Myocyte (in vitro differentiated cells): ENCODE results near the gene GRID1. TPM values are rescaled to one million over a fixed set of nuclear protein-coding genes. Genes with fewer than 3 reads are reported as not detected.

Experiments used
- DNase-seq: peaks from one replicate; pipeline ENCODE4 v3.0.0-alpha.2; 2012; ENCODE audit warnings: low read depth
- total RNA-seq: library from RNA; depleted of rRNA; stranded (reverse); fragments of >200 nt; gene quantifications from 2 replicates; pipeline ENCODE4 v1.2.3, GENCODE V29; 2014

GRID1 gene
- total RNA-seq, 1 donor from 2014 or later = not detected

DNA sequence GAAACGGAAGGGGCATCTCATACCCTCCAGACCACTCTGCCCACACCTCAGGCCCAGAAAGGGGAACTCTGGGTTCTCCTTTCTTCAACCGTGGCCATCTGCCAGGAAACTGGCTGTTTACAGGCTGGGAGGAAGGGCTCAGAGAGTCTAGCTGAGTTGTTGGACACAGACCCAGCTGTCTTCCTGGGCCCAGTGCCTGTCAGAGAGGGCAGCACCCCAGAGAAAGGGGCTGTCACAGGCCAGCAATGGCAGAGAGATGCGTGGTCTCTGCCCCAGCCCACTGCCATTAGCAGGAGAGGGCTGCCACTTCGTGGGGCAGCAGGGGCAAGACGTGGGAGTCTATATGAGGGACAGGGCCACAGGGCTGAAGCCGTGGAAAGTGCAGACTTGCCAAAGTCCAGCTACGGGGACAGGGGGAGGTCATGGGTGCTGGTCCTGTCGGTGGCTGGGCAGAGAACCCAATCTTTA is 11.0 kb downstream of the GRID1 start:
- DNase-seq = no peak

DNA sequence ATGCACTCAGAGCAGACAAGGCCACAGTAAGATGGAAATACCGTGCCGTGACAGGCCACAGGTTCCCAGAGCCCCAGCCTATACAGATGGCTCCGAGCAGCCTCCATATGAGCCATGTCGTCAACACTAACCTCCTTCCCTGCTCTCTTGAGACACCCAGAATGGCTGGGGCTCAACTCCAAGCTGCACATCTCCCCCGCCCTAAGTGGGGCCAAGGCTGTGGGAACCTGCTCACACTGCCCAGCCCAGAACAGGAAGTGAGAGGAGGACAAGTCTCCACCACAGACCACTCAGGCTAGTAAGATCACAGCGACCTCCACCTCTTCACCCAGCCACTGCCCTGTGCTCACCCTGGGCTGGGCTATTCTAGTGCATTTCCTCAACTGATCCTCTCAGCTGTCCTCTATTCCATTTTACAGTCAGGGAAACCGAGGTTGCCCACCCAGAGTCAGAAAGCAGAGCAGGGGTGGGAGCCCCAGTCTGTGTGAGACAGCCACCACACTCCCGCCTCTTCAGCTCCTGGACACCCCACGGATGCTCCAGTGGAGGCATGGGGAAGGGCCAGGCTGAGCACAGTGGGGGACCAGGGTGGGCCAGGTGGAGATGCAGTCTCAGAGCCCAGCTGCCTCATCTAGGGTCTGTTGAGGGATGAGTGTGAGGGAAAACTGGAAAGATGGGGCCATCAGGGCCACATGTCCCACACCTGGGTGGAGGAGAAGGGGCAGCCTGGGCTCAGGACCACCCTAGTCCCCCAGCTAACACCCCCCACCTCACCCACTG is 11.6 kb downstream of the GRID1 start:
- DNase-seq = no peak

DNA sequence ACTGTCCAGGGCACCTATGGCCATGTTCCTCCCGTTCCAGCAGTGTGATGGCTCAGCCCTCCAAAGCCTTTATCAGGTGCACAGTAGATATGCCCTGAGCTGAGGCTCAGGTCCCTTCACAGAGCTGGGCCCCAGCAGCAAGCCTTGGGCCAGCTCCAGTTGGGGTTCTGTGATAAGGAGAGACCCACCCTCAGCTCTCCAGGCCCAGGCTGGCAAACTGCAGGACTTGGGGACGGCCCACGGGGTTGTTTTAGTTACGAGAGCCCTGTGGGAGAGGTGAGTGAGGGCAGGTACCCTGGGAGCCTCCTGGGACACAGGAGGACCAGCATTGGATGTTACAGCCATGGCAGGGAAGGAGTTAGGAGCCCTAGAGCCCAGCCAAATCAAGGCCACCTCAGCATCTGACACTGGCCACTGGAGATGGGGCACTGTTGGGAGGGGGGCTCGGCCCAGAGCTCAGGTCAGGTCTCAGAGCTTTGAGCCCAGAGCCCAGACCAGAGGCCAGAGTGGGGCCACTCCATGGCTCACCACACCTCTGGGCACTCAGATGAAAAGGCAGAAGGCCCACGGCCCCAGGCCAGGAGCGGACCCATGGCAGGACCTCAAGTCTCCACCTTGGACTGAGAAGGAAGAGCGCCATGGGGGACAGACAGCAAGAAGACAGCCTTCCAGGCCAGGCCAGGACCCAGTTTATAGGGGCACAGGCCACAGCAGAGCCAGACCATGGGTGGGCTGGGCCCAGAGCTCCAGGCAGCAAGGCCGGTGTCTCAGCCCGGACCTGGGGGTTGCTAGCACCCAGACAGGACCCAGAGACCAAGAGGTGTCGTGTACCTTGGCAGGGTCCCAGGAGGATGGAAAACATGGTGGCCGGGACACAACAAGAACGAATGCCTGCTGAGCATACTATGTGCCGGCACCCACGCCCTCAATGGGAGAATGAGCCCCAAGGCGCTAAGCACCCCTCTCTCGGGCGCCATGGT is 12.8 kb downstream of the GRID1 start:
- no peak for DNase-seq

DNA sequence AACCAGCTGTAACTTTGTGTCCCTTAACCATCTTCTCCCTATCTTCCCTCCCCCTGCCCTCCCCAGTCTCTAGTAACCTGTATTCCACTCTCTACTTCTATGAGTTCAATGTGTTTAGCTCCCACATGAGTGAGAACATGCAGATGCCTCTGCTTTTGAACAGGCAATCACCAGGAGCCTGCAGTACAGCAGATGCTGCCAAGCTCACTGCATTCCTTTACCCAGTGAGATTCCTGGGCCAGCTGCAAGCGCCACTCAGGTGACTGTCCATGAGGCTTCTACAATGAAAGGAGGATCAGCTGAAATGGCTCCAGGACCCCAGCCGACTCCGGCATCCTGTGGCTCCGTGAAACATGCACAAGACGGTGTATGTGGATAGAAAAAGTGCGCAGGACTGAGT is 15.7 kb downstream of the GRID1 start:
- no peak for DNase-seq

DNA sequence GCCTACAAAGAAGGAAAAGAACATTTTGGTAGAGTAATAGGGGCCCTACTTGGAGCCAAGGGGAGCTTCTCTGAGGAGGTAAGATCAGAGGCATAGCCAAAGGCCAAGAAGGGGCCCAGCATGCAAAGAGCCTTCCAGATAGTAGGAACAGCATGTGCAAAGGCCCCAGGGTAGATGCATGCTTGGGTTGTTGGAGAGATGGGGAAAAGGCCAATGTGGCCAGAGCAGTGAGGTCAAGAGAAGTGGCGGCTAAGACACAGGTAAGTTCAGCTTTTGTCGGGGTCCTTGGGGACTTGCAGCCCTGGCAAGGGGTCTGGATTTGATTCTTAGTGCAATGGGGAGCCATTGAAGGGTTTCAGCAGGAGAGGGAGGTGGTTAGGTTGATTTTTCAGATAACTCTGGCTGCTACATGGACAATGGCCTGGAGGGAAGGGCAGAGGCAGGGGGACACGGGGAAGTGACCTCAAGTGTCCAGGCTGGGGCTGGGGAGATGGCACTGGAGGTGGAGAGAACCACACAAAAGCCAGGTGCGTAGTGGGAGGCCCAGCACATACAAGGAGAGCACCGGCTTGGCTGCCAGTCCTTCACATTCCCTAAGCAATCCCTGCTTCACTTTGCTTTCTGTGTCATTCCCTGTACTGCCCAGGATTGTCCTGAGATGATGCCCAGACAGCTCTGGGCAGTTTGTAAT is 16.5 kb downstream of the GRID1 start:
- no peak for DNase-seq

DNA sequence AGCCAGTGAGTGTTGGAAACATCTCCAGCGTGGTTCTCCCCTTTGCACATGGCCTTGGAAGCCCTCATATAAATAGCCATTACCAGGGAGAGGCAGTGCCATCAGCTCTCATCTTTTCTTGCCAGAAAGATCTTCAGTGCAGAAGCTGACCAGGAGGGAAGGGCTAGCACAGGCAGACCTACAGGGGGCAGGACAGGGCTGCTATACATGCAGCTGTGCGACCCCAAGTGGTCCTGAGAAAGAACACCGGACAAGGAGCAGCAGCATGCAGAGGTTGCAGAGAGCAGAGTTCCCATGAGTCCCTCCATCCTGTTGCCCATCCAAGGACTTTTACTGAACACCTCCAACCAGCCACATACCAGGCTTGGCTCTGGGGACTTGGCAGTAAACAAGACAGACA is 17.1 kb downstream of the GRID1 start:
- DNase-seq = no peak

DNA sequence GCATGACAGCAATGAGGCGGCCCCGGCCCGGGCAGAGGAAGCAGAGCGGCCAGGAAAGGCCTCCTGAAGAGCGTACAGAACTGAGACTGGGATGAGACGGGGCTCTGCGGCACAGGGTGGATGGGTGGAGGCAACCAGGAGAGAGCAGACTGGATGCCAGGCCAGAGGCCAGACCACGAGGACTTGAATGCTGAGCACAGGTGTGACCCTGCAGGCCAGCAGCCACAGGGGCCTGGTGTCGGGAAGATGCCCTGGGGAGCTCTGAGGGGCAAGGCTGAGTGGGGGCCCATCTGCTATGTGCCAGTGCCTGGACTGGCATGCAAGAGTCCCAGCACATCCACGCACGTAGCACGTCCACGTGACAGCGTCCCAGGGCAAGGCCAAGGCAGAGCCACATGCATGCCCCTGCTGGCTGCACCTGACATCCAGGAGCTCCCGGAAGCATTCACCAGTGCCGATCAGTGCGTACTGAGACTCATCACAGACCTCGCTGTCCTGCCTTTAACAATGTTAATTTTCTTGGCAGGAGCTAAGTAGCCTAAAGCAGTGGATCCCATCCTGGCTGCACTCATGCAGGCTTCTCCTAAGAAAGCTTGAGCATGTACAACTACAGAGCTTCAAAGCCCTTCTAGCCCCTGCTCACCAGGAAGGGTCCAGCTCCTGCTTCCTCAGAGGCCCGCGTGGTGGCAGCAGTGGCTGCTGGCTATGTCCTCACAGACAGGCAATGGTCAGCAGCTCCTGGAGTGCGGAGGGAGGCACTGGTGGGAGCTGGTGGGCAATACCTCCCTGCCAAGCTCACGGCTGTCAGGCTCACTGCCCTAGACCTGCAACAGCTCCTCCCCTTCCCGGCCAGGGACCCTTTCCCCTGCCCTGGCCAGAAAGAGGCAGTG is 18.0 kb downstream of the GRID1 start:
- no peak for DNase-seq

DNA sequence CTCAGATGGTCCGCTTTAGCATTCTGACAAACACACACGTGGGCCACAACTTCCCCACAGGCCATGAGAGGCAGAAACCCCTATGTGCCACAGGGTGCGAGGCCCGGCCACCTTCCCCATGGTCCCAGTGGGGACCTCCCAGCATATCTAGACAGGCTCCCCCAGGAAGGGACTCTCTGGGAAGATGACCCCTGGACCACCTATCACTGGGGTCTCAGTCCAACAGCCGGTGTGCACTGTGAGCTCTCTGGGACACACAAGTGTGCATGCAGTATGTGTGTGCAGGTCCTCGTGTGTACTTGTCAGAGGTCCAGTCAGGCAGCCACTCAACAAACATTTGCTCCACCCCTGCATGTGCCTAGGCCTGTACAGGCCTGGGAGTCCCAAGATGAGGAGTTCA is 18.7 kb downstream of the GRID1 start:
- DNase-seq = no peak

DNA sequence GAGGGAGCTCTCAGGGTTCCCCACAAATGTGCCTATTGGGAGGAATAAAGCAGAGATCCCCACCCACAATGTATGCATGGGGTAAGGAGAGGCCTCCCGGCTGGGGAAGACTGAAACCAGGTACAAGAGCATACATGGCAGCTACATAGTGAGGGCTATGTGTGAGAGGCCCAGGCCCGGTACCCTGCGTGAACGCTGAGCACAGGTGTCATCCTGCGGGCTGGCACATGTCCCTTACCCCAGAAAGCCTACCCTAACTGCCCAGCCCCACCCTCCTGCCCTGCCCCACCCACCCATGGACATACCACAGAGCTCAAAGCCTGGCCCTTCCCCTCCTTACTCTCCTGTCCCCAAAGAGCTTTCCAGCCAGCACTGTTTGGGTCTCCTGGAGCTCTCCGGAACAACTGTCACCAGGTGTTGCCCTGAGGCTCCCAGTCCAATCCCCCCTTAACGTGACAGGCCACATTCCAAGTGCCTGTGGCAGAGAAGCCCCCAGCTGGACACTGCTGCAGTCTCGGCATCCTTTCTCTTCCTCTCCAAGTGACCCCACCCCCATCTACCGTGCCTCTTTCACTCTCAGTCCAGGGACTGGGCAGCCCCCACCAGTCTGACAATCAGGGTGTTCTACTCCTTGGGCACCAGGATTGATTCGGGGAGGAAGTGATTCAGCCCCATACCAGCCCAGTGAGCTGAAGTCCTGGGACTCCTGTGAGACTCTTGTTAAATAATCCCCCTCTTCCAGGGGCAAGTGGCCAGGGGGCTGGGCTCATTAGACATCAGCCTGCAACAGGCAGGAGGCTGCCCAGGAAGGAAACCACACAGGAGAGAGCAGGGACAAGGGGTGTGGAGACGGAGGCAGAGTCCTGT is 19.6 kb downstream of the GRID1 start:
- DNase-seq = peak; percentile 42

DNA sequence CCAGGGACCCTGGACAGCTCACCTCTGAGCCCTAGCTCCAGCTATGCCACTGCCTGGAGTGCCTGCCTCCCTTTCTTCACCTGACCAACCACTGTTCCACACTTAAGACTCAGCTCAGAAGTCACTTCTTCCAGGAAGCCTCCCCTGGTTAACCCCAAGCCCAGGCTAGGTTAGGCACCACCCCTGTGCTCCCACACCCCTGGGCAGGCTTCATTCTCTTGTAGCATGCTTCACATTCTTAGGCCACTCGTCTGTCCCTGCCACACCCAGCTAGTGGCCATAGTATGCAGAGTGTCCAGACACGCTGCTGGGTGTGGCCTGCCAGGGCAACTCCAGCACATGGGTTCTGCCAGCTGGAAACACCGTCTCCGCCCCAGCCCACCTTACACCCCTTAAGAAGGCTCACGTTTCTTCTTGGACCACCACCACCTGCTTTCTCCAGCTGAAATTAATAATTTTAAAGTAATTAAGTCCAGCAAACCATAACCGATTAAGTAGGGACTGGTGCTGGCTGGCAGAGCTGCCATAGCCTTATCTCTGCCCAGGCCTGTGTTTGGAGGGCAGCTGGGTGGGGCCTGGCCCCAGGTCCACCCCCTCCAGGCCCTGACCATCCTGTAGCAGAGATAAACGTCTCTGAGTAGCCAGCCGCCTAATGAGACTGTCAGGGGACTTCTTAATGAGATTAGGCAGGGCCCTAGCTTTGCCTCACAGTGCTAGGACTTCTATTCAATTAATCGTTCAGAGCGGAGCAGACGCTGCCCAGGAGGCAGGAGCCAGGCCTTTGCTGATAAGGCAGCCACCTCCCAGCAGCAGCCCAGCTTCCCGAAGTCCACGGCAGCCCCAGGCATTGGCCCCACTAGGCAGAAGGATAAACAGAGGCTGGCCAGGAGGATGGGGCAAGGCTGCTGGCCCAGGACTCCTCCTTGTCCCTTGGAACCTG is 20.5 kb downstream of the GRID1 start:
- DNase-seq = peak; percentile 84

DNA sequence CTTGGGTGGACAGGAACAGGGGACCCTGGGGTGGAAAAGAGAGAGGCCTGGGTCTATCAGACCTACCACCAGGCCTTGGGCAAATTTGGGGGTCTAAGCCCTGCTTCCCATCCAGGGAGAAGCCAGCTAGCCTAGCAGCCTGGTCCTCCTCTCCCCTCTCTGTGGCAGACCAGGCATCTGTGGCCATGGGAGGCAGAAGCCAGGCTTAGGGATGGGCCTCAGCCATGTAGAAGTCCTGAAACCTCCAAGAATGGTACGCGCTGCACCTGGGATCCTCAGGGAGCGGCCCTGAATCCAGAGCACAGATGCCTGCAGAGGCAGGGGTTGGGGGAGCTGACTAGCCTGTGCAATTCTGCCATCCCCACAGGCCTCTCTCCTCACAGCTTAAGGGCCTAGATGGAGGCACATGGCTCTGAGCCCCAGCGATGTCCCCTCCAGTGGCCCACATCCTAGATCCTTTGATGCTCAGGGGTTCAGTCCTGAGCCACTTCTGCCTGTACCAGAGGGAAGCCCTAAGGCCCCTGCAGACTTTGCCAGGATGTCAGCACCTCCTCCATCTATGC is 21.2 kb downstream of the GRID1 start:
- DNase-seq = no peak

DNA sequence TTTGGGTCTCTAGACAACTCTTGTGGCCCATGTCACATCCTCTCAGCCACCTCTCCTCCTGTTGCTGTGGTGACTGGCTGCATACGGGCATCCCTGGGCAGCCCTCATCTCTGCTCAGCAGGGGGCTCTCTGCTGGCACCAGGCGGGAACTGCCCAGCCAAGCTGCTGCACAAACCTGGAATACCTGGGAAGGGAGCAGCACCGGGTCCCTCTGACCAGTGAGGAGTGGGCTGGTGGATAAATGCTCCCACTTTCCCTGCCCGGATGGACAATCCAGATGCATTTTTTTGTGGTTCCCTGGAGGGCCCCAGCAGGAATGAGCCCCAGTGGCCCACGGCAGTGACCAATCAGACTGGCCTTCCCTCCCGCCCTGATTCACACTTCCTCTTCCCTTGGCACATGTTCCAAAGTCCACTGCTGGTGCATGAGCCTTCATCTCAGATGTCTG is 21.9 kb downstream of the GRID1 start:
- no peak for DNase-seq

DNA sequence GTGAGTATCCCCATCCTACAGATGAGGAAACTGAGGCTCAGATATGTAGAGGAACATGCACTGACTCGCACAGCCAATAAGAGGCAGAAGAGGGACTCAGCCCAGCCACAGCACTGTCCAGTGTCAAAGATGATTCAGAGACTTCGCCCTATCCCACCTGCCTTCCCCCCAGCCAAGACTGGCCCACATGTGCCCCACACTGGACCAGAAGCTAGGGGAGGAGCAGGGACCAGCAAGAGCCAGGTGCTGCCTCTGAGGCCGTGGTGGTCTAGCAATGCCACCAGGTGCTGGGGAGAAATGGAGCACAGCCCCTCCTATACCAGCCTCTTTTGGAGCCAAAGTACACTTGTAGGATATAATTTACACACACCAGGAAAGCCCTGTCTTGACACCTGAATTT is 22.3 kb downstream of the GRID1 start:
- DNase-seq = no peak

DNA sequence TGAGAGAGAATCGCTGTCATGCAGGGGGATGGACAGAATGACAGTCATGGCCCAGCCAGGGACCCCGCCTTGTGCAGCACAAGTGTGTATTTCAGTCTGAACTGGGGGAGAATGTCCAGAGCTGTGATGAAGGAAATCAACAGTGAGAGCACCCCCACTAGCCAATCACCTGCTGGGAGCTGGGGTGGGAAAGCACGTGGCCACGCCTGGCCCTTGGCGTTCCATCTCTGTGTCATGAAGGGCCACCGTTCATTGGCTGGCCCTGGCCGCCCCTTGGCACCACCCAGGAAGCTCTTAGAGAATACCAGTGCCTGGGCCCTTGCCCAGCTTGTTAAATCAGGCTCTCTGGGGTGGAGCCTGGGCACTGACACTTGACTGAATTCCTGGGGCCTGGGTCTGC is 22.8 kb downstream of the GRID1 start:
- no peak for DNase-seq

DNA sequence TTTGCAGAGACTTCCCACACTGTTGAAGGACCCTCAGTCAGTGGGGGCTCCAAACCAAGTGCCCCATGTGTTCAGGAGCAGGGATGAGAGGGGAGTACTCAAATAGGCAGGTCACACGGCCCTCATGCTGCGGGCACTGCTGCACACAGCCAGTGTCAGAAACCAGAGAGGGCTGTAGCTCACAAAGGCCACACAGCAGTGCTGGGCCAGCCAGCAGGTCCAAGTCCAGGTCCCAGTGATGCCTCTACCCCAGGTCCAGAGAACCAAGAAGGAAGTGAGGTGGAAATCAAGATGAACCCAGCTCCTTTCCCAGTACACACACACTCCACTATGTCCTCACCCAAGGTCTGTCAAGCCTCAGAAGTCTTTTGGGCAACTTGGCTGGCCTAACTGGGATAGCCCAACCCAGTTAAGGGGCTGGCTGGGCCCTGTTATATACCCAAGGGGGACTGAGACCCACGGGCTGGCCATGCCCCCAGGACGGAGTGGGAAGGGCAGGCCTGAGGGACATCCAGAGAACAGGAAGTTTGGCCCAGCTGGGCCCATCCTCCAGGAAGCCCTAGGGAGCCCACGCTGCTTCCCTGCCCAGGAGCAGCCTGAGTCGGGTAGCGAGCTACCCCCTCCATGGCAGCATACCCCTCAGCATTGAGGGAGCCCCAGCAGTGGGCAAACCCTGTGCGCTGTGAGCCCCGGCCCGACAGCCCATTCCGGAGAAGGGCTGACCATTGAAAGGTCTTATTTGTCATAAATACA is 24.3 kb downstream of the GRID1 start:
- no peak for DNase-seq

DNA sequence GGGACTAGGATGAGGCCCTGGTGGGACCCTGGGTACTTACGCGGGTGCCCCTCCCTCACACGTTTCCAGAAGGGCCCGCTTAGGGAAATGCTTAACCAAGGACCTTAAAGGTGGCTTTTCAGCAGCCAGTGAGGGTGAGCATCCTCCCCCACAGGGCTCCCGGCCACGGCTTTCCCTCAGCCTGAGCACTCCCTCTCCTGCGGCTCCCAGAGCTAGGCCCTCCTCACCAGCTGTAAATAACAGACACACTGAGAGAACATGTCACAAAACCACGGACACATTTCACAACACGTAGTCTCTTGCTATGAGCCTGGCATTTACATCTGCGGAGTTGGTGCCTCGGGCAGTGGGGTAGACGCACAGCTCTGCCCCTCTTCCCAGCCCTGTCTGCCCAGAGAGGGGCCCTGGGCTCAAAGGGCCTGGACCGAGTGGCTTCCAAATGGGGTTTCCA is 25.2 kb downstream of the GRID1 start:
- peak; percentile 59 for DNase-seq

DNA sequence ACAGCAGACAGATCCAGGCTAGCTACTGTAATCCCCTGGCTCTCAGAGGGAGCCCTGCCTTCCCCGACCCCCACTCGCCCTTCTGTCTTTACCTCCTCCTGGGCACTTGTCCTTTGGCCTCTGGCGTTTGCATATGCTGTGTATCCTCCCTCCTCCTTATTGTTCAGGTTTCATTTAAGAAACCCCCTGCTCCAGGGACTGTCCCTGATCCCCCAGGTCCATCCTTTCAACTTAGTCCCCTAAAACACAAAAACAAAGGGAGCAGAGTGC is 25.7 kb downstream of the GRID1 start:
- DNase-seq = no peak
